ENCODE data around the gene KMT2D.

- TF ChIP-seq CTCF (conservative IDR thresholded peaks at IDR 0.05; ENCODE audit: low read length) (no peak), EZH2phosphoT487 (IDR thresholded peaks at IDR 0.05; ENCODE audit: borderline replicate concordance, low read depth, low read length) (no peak)
Measured at GRCh38 chr12:49051373-49051764, 9.2 kb downstream of the KMT2D start.
